Calu3 (cell line): ENCODE data around the gene PCSK7. TPM values are rescaled to one million over a fixed set of nuclear protein-coding genes. Genes with fewer than 3 reads are reported as not detected.
"Not testable (repeated sequence)": the region's sequence is repeated elsewhere in the genome, so short reads cannot be mapped to it uniquely, and the experiment has no call there.

Experiments used
- BruUV-seq: library from RNA; stranded (reverse); fragments of 400-500 nt; replicated peaks from 2 replicates; lab custom pipeline; 2021; lab: Mats Ljungman, UMichigan
- CTCF ChIA-PET: fragments of 300-600 bp; sonication (Branson Sonifier 250); formaldehyde crosslinking; loops from one replicate; lab custom pipeline; 2022; ENCODE audit warnings: antibody characterized with exemption; lab: Charles Lee
- DNase-seq: peaks from one replicate; pipeline ENCODE4 v3.0.0; 2022
- H3K27ac Mint-ChIP-seq: one replicate; pipeline ENCODE4 v1.8.0; 2022; ENCODE audit warnings: mixed read lengths; ENCODE audit not compliant: unreplicated experiment
- H3K27me3 Mint-ChIP-seq: one replicate; pipeline ENCODE4 v1.8.0; 2022; ENCODE audit warnings: mixed read lengths; ENCODE audit not compliant: unreplicated experiment
- H3K36me3 Mint-ChIP-seq: one replicate; pipeline ENCODE4 v1.8.0; 2022; ENCODE audit warnings: mild to moderate bottlenecking, moderate library complexity, mixed read lengths; ENCODE audit not compliant: insufficient read depth, unreplicated experiment
- H3K4me1 Mint-ChIP-seq: one replicate; pipeline ENCODE4 v1.8.0; 2022; ENCODE audit warnings: mild to moderate bottlenecking, low read depth, mixed read lengths; ENCODE audit not compliant: unreplicated experiment
- H3K4me3 Mint-ChIP-seq: one replicate; pipeline ENCODE4 v1.8.0; 2022; ENCODE audit warnings: mild to moderate bottlenecking, low read depth, moderate library complexity, mixed read lengths; ENCODE audit not compliant: unreplicated experiment
- H3K9me3 Mint-ChIP-seq: one replicate; pipeline ENCODE4 v1.8.0; 2022; ENCODE audit warnings: low read depth, mixed read lengths; ENCODE audit not compliant: unreplicated experiment
- CTCF ChIP-seq: fragments of 200-600 bp; IDR thresholded peaks from one replicate; pipeline ENCODE4 v1.8.0; 2022; ENCODE audit warnings: antibody characterized with exemption; ENCODE audit not compliant: unreplicated experiment
- intact Hi-C: fragments of 100-400 bp; cut with micrococcal nuclease; formaldehyde crosslinking; loops from one replicate; pipeline ENCODE4 v1.10.0; 2022; ENCODE audit not compliant: unreplicated experiment
- total RNA-seq: library from RNA; stranded (reverse); gene quantifications from 2 replicates; pipeline ENCODE4 v1.2.3, GENCODE V29; 2022

Gene PCSK7
- total RNA-seq, 1 experiment from 2014 or later: 44.3 TPM

- intact Hi-C loops, BruUV-seq, H3K9me3 Mint-ChIP-seq, CTCF ChIA-PET, H3K4me1 Mint-ChIP-seq, H3K4me3 Mint-ChIP-seq, DNase-seq, H3K27ac Mint-ChIP-seq, H3K27me3 Mint-ChIP-seq: not testable (repeated sequence)
- H3K36me3 Mint-ChIP-seq: peaks cover 14% of the 10 kb centered on the region
Measured at GRCh38 chr11:117207481-117207880, 24.4 kb downstream of the PCSK7 start.

- H3K27me3 Mint-ChIP-seq, intact Hi-C loops, H3K4me3 Mint-ChIP-seq, CTCF ChIA-PET, BruUV-seq, H3K4me1 Mint-ChIP-seq, H3K27ac Mint-ChIP-seq, H3K9me3 Mint-ChIP-seq: not testable (repeated sequence)
- peak; percentile 53 for DNase-seq
- H3K36me3 Mint-ChIP-seq: peaks cover 14% of the 10 kb centered on the region
Measured at GRCh38 chr11:117206859-117207258, 25.0 kb downstream of the PCSK7 start.

GRCh38 chr11:117206111-117206510, 25.8 kb downstream of the PCSK7 start:
- DNase-seq, H3K9me3 Mint-ChIP-seq, H3K27ac Mint-ChIP-seq, CTCF ChIA-PET, H3K27me3 Mint-ChIP-seq, intact Hi-C loops, H3K4me3 Mint-ChIP-seq, H3K4me1 Mint-ChIP-seq, BruUV-seq: not testable (repeated sequence)
- H3K36me3 Mint-ChIP-seq: peaks cover 14% of the 10 kb centered on the region

- intact Hi-C loops: no loop called here
- no peak for TF ChIP-seq CTCF
- Mint-ChIP-seq H3K27me3 (no peaks in the 10 kb centered on the region), H3K27ac (no peak overlapping the region), H3K4me1 (no peaks in the 10 kb centered on the region), H3K4me3 (no peak overlapping the region), H3K9me3 (no peaks in the 10 kb centered on the region), H3K36me3 (peaks cover 14% of the 10 kb centered on the region)
- no TSS peak for BruUV-seq
- CTCF ChIA-PET: no interaction called here
- DNase-seq: no peak
Measured at GRCh38 chr11:117205211-117205818, 26.6 kb downstream of the PCSK7 start.

GRCh38 chr11:117204283-117205080, 27.4 kb downstream of the PCSK7 start:
- CTCF ChIA-PET: no interaction called here
- TF ChIP-seq CTCF: no peak
- Mint-ChIP-seq H3K4me1 (no peaks in the 10 kb centered on the region), H3K36me3 (peaks cover 14% of the 10 kb centered on the region), H3K4me3 (no peak overlapping the region), H3K27me3 (no peaks in the 10 kb centered on the region), H3K9me3 (no peaks in the 10 kb centered on the region), H3K27ac (no peak overlapping the region)
- no TSS peak for BruUV-seq
- intact Hi-C loops: no loop called here
- DNase-seq: no peak
